GM19351 (cell line): ENCODE data around the gene PARVB.
"Not testable (repeated sequence)": the region's sequence is repeated elsewhere in the genome, so short reads cannot be mapped to it uniquely, and the experiment has no call there.

ENCODE experiments used
- ATAC-seq: cut with Tn5 transposase; IDR thresholded peaks from one replicate; pipeline ENCODE4 v1.9.1; 2021; ENCODE audit warnings: mild to moderate bottlenecking, moderate library complexity; ENCODE audit not compliant: unreplicated experiment

PARVB gene

GRCh38 chr22:44051358-44051757 is 27.3 kb downstream of the PARVB start:
- ATAC-seq, result no peak

DNA sequence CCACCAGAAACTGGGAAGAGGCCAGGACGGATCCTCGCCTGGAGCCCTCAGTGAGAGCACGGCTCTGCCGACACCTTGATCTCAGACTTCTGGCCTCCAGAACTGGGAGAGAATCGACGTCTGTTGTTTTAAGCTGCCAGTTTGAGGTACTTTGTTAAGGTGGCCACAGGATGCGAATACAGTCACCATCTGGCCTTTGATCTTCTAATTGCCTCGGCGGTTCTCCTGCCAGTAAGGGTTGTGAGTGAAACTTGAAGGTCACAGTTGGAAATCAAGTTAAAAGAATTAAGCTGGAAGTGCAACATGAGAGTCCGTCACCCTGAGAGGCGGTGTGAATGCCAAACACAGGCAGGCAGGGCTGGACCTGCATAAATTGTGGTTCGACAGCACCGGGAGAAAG is 27.9 kb downstream of the PARVB start:
- ATAC-seq, result no peak

DNA sequence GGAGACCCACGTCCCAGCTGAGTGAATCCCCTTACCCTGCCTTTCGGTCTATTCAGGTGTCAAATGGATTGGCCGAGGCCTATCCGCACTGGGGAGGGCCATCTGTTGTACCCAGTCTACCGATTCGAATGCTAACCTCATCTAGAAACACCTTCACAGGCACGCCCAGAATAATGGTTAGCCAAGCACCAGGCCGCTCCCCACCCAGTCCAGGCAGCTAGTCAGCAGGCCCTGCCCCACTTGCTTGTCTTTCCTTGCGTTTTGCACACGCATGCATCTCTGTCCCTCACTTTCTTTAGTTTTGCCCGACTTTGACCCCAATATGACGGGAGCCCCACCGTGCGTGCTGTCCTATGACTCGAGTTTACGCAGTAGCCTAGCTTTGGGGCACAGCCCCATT is 31.7 kb downstream of the PARVB start:
- no peak for ATAC-seq

DNA sequence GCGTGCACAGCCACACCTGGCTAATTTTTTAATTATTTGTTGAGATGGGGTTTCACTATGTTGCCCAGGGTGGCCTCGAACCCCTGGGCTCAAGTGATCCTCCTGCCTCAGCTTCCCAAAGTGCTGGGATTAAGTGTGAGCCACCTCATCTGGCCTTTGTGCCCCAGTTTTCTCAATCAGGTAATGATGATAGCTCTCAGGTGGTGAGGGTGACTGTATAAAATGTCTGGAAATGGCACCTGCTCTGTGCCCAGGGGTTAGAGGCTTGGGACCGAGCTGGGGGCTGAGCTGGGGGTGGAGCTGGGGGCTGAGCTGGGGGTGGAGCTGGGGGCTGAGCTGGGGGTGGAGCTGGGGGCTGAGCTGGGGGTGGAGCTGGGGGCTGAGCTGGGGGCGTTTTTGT is 32.5 kb downstream of the PARVB start:
- not testable (repeated sequence) for ATAC-seq

DNA sequence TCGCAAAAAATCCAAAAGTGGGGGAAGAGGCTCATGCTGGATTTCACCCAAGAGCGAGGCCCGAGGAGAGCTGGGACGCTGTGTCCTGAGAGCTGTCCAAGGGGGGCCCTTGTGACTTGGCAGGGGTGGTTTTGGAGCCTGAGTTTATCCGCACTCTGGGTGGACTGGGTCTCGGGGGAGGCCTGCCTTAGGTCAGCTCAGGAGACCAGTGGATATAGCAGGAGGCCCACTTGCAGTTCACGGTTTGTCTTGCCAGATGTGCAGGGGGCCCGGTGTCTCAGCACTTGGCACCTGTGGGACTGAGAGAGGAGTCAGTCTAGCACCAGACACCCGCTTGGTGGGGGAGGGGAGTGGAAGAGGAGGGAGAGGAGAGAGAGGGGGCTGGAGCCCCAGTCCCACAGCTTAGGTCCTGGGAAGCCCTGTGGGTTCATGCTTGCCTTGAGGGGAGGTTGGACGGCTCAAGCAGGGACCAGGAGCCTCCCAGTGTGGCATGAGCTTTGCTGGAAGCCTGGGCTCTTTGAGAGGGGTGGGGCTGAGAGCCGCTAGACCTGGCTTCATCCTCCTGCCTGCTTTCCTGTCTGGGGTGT is 33.4 kb downstream of the PARVB start:
- ATAC-seq, result no peak

- no peak for ATAC-seq
Measured at GRCh38 chr22:44063462-44064371, 39.6 kb downstream of the PARVB start.

DNA sequence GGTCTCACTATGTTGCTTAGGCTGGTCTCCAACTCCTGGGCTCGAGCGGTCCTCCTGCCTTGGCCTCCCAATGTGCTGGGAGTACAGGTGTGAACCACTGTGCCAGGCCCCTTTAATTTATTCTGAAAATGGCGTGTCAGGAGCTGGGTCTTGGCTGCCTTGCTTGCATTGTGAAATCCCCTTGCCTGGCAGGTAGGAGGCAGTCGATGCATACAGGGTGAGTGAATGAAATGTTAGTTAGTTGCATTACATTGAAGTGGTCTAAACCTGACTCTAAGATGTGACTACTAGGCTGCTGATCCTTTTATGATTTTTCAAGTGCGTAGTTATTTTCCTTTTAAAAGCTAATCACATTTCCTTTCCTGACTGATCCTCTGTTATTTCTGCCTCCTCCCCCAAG is 42.9 kb downstream of the PARVB start:
- ATAC-seq, result no peak

DNA sequence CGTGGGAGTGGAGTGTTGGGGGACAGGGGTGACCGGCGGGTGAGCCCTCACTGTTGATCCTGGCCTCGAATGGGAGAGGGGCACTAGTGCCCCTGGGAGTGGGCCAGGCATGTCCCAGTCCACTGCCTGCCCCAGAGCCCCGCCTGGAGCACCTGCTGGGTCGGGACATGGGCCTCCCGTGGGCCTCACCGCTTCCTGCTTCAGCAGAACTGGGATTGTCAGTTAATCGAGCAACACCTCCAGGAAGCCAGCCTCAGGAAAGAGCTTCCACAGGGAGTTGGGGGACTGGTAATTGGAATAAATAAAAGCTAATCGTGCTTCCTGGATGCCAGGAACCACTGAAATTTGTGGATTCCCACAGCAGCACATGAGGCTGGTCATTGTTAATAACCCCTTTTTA is 43.8 kb downstream of the PARVB start:
- no peak for ATAC-seq

GRCh38 chr22:44068422-44069191 is 44.5 kb downstream of the PARVB start:
- no peak for ATAC-seq

DNA sequence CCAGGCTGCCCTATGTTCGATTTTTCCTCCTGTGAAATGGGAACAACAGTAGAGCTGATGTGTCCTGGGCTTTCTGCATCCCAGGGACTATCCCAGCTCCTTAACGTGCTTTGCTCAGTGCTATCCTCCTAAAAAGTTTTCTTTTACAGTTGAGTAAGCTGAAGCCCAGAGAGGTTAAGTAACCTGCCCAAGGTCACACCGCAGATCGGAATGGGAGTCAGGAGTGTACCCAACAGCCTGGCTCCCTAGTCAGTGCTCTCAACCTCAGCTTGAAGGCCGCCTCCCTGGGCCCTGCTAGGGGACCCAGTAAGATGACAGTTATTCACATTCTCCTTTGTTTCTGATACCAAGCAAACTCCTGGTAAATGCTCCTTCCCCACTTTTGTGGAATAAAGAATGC is 45.9 kb downstream of the PARVB start:
- ATAC-seq, result no peak

DNA sequence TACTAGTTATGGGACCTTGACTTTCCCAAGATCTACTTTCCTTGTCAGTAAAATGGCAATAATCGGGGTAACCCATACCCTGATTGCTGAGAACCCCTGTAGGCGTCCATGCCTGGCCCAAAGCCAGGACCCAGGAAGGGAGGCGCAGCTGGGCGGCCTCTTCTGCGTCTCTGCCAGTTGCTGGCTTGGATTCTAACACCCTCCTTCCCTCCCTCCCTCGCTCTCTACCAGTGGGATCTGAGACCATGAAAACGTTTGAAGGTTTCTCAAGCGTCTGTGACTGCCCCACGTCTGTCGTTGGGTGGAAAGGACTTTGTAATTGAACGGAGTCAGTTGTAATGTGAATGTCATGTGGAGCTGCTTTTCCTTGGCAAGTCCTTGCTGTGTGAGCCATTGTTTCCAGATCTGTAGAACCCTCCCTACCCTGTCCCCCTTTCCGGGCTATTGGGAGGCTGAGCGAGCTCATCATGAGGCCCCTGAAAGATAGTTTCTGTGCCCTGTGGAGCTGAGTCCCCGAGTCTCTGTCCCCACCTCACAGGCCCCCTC is 47.8 kb downstream of the PARVB start:
- ATAC-seq, result no peak

DNA sequence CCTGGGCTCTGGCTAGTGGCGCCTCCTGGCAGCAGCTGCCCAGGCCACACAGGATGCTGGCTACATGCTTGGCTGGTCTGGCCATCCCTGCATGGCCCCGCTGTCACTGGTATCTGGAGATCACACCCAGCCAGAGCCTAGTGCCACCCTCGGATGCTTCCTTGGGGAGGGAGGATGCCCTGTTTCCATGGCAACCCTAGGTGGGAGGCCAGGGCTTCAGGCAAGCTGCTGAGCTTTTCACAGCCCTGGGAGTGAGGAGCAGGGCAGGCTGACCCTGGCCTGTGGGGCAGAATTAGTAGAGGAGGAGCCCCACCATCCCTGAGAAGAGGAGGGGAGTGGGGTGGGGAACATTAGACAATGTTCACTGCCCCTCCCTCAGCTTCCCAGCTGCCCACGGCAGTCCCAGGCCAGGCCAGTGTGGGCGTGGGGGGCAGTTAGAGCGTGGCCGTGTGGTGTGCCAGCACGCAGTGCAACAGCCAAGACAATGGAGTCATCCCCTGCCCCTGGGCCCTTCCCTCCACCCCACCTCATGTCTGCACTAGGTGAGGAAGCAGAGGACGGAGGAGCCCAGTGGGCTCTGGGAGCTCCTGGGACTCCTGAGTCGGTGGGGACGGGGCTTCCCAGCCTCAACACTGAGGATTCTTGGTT is 50.4 kb downstream of the PARVB start:
- ATAC-seq, result no peak

DNA sequence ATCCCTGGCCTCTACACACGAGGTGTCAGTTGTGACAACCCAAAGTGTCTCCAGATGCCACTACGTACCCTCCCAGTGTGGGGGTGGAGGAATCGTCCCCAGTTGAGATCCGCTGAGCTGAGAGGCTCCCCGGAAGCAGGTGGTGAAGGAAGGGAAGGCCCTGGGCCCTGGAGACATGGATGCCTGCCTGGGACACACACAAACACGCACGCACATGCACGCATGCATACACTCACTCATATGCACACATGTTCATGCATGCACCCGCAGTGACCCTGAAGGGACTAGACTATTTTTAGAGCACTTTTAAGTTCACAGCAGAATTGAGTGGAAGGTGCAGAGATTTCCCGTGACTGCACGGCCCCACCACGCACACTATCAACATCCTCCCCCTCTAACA is 50.9 kb downstream of the PARVB start:
- no peak for ATAC-seq

DNA sequence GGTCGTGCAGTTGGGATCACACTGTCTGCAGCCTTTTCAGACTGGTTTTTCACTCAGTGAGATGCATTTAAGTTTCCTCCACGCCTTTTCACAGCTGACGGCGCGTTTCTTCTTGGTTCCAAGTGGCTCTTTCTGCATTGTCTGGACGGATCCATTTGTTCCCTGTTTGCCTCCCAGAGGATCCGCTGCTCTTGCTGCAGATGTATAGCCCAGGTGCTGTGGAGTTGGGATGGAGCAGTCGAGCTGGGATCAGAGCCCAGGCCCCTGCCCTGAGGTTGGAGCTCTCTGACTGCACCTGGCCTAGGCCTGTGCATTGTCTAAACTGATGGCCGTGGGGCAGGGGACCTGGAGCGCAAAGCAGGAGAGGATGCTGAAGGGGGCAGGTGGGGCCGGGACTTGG is 51.6 kb downstream of the PARVB start:
- no peak for ATAC-seq

- ATAC-seq, result no peak
Measured at GRCh38 chr22:44076825-44077224, 52.7 kb downstream of the PARVB start.

DNA sequence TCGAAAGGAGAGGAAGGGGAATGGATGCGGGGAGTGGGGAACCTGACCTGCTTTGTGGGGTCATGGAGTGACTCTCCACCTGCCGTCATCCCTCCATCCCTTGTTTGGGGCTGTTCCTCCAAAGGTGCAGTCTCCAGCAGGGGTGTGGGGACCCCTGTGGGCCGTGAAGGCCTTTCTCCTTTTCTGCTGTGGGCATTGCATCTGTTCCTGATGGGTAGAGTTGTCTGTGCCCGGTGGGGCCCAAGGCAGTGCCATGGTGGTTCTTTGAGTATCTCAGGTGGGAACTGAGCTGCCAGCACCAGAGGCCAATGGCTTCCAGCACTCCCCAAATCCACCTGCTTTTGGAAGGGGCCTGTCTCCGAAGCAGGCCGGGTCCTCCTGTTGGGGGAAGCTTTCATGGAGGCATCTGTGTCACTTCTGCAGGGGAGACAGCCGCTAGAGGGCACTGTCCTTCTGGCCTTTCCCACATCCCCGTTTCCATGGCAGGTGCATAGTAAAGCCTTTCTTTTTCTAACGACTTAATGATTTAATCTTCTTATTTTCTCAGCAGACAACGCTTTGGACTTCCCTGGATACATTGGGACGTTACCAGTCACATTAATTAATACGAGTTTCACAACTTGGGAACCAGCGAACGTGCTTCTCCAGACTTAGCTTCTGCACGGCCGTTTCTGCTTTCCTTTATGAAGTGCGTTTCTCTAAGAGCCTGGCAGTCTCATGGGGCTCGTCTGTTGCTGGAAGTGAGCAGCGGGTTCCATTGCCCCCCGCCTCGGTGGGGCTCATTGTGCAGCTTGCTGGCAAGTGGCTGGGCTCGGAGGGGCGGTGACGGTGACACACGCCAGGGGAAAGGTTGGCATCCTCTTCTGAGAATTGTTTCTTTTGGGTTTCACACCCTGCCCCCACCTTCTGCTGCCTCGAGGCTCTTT is 57.1 kb downstream of the PARVB start:
- ATAC-seq, result no peak

DNA sequence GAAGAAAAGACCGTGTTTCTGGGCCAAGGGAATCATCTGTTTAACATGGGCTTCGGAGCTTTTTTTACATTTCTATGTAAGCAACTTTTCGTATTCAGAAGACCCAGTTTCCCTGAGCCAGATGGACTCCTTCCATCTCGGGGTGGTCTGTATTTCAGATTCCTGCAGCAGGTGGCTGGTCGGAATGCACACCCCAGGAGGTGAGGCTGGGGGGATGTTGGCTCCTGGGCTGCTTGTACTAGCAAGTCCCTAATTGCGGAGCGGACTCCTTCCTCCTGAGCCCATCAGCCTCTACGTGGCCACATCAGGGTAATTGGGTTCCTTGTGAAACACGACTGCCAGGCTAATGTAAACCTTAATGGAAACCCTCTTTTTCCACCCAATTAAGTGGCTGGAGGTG is 58.7 kb downstream of the PARVB start:
- no peak for ATAC-seq

- ATAC-seq, result no peak
Measured at GRCh38 chr22:44084044-44084772, 60.1 kb downstream of the PARVB start.

DNA sequence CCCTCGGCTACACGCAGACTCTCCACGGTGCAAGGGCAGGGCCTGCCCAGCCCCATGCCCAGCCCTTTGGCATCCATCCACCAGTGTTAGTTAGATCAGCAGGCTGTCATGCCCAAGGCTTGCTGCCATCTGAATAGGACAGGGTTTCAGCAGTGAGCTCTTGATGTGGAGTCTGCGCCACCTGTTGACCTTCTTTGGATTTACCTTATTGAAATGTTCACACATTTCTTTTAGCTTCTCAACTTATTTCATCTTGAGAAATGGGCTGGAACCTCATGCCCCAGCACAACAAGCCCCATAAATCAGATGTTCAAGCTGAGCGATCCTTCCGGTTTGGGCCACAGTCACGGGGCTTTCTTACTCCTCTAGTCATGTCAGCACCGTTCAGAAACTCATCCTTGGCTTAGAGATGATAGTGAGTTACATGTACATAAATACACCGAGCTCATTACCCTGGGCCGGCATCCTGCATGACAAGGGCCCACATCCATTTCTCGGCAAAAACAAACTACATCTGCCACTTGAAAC is 61.7 kb downstream of the PARVB start:
- no peak for ATAC-seq
